Endodermal cell (in vitro differentiated cells): ENCODE measurements around the gene STAT6. TPM values are rescaled to one million over a fixed set of nuclear protein-coding genes. Genes with fewer than 3 reads are reported as not detected.
A peak's percentile ranks its signal among the peaks of the same experiment; 100 is the strongest.

Experiments
- DNase-seq: peaks from one replicate; pipeline ENCODE4 v3.0.0-alpha.2; 2017
- H3K27ac ChIP-seq: 2 replicates; pipeline ENCODE4 v1.5.1; 2013; ENCODE audit warnings: mild to moderate bottlenecking, low read depth, low read length, moderate library complexity
- H3K27me3 ChIP-seq: 2 replicates; pipeline ENCODE4 v1.6.1; 2013; ENCODE audit warnings: mild to moderate bottlenecking, low read length, moderate library complexity; ENCODE audit not compliant: insufficient read depth, control insufficient read depth, poor library complexity, severe bottlenecking
- H3K36me3 ChIP-seq: 2 replicates; pipeline ENCODE4 v1.7.0; 2013; ENCODE audit warnings: mild to moderate bottlenecking, low read length, moderate library complexity; ENCODE audit not compliant: control insufficient read depth, insufficient read depth
- H3K4me1 ChIP-seq: one replicate; pipeline ENCODE4 v1.7.0; 2013; ENCODE audit warnings: low read length; ENCODE audit not compliant: control insufficient read depth, insufficient read depth
- H3K4me3 ChIP-seq: 2 replicates; pipeline ENCODE4 v1.5.1; 2013; ENCODE audit warnings: mild to moderate bottlenecking, low read length, moderate library complexity
- H3K9ac ChIP-seq: 2 replicates; pipeline ENCODE4 v1.6.1; 2013; ENCODE audit warnings: mild to moderate bottlenecking, low read length, moderate library complexity; ENCODE audit not compliant: poor library complexity, severe bottlenecking; ENCODE audit errors: extremely low read depth
- H3K9me3 ChIP-seq: 2 replicates; pipeline ENCODE4 v1.6.1; 2013; ENCODE audit warnings: mild to moderate bottlenecking, low read length, moderate library complexity; ENCODE audit not compliant: control insufficient read depth
- H3K27ac Mint-ChIP-seq: 2 replicates; pipeline ENCODE4 v1.8.0; 2020; ENCODE audit warnings: mixed read lengths
- H3K27me3 Mint-ChIP-seq: 2 replicates; pipeline ENCODE4 v1.8.0; 2021; ENCODE audit warnings: mild to moderate bottlenecking, mixed read lengths; ENCODE audit not compliant: insufficient read depth
- H3K36me3 Mint-ChIP-seq: 2 replicates; pipeline ENCODE4 v1.8.0; 2020; ENCODE audit warnings: low read depth, mixed read lengths
- H3K4me1 Mint-ChIP-seq: 2 replicates; pipeline ENCODE4 v1.8.0; 2020; ENCODE audit warnings: mixed read lengths
- H3K4me3 Mint-ChIP-seq: 2 replicates; pipeline ENCODE4 v1.8.0; 2020; ENCODE audit warnings: mild to moderate bottlenecking, moderate library complexity, mixed read lengths
- H3K9me3 Mint-ChIP-seq: 2 replicates; pipeline ENCODE4 v1.8.0; 2020; ENCODE audit warnings: mild to moderate bottlenecking, mixed read lengths
- WGBS, 2 experiments: methylation state at CpG; one replicate each; pipeline versions ENCODE4 v1.1.5 to v1.1.7; 2013; ENCODE audit warnings: missing lambda C conversion rate in 2 of 2, mixed read lengths in 1 of 2; ENCODE audit not compliant: insufficient coverage in 1 of 2, insufficient read length in 1 of 2; 5-methylcytosine and 5-hydroxymethylcytosine counted together
- total RNA-seq, 2 donors: library from RNA; stranded (reverse); fragmentation: NEBNext Ultra II Directional in 1 of 2; extraction: Animal tissue kit (Norgen Biotek cat#: 25700) in 1 of 2; gene quantifications; 2 replicates in 1 of 2; 3 replicates in 1 of 2; pipeline ENCODE4 v1.2.1, GENCODE V29; 2021
- TF ChIP-seq, protein P1 (sequence below): fragments of 200-600 bp; sonication (generic); conservative IDR thresholded peaks from 2 replicates; pipeline ENCODE4 v1.5.0; 2021; ENCODE audit warnings: antibody characterized with exemption, mild to moderate bottlenecking

The STAT6 gene
- total RNA-seq, 2 donors from 2014 or later = 60.2 to 102 TPM

DNA sequence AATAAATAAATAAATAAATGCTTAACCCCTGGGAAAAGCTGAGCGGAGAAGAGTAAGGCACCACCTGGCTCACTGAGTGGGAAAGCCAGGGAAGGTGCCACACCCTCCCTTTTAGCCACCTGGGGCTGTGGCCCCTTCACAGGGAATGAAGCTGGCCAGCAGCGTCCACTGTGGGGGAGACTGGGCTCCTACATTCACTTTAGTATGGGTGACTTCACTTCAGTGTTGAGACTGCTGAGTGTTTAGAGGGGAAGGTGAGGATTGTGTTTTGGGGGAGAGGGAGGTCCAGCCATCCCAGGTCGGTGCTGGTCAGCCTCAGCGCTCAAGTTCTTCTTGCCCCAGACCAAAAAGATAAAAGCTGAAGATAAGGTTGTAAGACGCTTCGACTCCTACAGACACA lies 20.7 kb downstream of the STAT6 start:
- Mint-ChIP-seq H3K9me3 (no peaks in the 10 kb centered on the region), H3K4me1 (peaks cover 20% of the 10 kb centered on the region), H3K27me3 (no peaks in the 10 kb centered on the region), H3K4me3 (peak overlapping the region; percentile 78), H3K36me3 (peaks cover 19% of the 10 kb centered on the region), H3K27ac (no peak overlapping the region)
- TF ChIP-seq, protein P1, sequence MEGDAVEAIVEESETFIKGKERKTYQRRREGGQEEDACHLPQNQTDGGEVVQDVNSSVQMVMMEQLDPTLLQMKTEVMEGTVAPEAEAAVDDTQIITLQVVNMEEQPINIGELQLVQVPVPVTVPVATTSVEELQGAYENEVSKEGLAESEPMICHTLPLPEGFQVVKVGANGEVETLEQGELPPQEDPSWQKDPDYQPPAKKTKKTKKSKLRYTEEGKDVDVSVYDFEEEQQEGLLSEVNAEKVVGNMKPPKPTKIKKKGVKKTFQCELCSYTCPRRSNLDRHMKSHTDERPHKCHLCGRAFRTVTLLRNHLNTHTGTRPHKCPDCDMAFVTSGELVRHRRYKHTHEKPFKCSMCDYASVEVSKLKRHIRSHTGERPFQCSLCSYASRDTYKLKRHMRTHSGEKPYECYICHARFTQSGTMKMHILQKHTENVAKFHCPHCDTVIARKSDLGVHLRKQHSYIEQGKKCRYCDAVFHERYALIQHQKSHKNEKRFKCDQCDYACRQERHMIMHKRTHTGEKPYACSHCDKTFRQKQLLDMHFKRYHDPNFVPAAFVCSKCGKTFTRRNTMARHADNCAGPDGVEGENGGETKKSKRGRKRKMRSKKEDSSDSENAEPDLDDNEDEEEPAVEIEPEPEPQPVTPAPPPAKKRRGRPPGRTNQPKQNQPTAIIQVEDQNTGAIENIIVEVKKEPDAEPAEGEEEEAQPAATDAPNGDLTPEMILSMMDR = no peak
- Histone ChIP-seq H3K27me3 (no peaks in the 10 kb centered on the region), H3K36me3 (peaks cover 11% of the 10 kb centered on the region), H3K4me3 (no peak overlapping the region), H3K9ac (no peak overlapping the region), H3K9me3 (no peaks in the 10 kb centered on the region), H3K27ac (no peak overlapping the region), H3K4me1 (peaks cover 3% of the 10 kb centered on the region)
- no peak for DNase-seq
- WGBS, 2 experiments = 86 to 100% methylated on average over 4 to 6 of the region's 6 CpGs

DNA sequence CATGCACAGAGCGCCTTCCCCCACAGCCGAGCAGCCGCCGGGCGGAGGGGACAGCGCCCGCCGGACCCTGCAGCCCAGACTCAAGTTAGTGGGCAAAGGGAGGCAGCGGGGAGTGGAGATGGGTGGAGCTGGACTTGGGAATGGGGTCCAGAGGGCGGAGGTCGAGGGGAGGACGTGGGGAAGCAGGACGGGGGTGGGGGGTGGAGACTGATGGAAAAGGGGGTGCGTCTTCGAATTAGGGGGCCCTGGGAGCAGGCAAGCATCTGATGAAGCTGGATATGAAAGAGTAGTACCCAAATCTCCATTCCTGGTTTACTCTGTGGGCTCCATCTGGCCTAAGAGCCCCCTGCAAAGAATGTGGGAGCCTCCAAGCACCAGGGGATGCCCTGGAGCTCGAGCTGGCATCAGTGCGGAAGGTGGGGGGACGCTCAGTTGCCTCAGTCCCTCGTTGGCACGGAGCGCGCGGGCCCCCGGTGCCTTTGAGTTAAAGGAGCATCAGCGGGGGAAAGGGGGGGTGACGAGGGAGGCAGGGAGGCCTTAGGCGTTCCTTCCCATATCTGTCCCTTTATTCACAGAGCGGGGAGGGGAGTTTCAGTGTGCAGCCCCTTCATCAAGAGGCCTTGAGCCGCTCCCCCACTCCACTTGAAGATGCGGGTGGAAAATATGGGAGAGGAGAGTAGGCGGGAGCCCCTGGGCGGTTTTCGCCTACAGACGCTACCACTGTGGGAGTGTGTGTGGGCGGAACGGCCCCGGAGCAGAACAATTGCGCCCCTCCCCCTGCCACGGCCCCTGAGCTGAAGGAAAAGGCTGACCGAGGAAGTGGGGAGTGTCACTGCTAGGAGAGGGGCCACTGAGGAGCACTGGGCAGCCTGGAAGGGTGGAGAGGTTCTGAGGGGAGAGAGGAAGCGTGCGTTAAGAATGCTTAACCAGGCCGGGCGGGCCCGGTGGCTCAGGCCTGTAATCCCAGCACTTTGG lies 21.6 kb downstream of the STAT6 start:
- TF ChIP-seq, protein P1 = no peak
- Mint-ChIP-seq H3K27me3 (no peaks in the 10 kb centered on the region), H3K9me3 (no peaks in the 10 kb centered on the region), H3K36me3 (peaks cover 19% of the 10 kb centered on the region), H3K4me1 (peaks cover 20% of the 10 kb centered on the region), H3K27ac (no peak overlapping the region), H3K4me3 (peak overlapping the region; percentile 78)
- H3K27ac ChIP-seq = peak overlapping the region; percentile 53
- H3K36me3 ChIP-seq = peaks cover 3% of the 10 kb centered on the region
- DNase-seq = peak; percentile 80
- peak overlapping the region; percentile 85 for H3K4me3 ChIP-seq
- peaks cover 3% of the 10 kb centered on the region for H3K4me1 ChIP-seq
- peak overlapping the region; percentile 34 for H3K9ac ChIP-seq
- H3K27me3 ChIP-seq = no peaks in the 10 kb centered on the region
- WGBS, 2 experiments = 2 to 4% methylated on average over 6 to 44 of the region's 45 CpGs
- no peaks in the 10 kb centered on the region for H3K9me3 ChIP-seq

DNA sequence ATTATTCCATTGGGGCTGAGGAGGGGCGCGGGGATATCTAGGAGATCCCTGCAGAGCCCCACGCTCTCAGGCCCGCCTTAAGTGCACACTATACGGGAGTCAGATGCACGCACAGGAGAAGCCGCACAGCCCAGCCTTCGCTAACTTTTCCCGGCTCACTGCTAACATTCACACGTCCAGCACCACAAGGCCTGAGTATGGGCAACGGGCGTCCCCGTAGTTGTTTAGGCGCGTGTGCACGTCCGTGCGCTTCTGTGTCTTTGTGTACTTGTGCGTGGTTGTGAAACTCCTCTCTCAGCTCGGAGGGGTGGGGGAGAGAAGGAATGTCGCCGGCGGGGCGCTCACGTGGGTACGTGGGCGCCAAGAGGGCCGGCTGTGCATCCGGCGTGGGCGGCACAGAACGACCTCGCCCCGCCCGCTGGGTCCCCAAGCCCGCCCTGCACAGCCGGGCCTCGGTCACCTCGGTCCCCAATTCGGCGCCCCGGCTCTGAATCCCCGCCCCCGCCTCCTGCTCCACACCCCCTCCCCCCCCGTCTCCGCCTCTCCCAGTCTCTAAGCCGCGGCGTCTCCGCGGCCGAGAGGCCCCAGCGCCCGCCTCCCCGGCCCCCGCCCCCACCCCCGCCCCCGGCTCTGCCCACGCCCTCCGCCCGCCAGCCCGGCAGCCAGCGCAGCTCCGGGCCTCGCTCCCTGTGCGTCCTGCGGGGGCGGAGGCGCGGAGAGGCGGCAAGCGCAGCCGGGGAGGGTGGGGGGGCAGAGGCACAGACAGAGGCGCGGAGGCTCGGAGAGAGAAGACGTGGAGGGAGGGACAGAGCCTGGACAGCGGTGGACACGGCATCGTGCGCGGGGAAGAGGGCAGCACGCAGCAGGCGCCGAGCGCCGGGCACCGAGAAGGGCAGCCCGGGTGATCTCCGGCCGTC lies 22.6 kb downstream of the STAT6 start, which contains the start of gene NAB2:
Gene NAB2 (plus strand): TSS at position 761 of the 917 bp plus-strand sequence. CDS start 158 bp downstream, outside the sequence.
- Histone ChIP-seq H3K9ac (peak within 1 kb of the TSS; percentile 60), H3K36me3 (no peaks in the 10 kb centered on the region), H3K27ac (peak within 1 kb of the TSS; percentile 98), H3K4me3 (peak within 1 kb of the TSS; percentile 85), H3K9me3 (no peaks in the 10 kb centered on the region), H3K4me1 (peaks cover 3% of the 10 kb centered on the region), H3K27me3 (no peaks in the 10 kb centered on the region)
- Mint-ChIP-seq H3K27ac (peak within 1 kb of the TSS; percentile 96), H3K9me3 (no peaks in the 10 kb centered on the region), H3K4me3 (peak within 1 kb of the TSS; percentile 78), H3K36me3 (peaks cover 17% of the 10 kb centered on the region), H3K27me3 (no peaks in the 10 kb centered on the region), H3K4me1 (peaks cover 17% of the 10 kb centered on the region)
- 0 to 1% methylated on average over 7 to 74 of the region's 91 CpGs for WGBS, 2 experiments
- DNase-seq = peak; percentile 99
- TF ChIP-seq, protein P1 = no peak
